ENCODE data around the gene UQCR10. TPM values are rescaled to one million over a fixed set of nuclear protein-coding genes. Genes with fewer than 3 reads are reported as not detected.

The UQCR10 gene
- total and polyA plus RNA-seq, 2 experiments from 2014 or later = 78.0 to 535 TPM

- TF ChIP-seq, protein P1, sequence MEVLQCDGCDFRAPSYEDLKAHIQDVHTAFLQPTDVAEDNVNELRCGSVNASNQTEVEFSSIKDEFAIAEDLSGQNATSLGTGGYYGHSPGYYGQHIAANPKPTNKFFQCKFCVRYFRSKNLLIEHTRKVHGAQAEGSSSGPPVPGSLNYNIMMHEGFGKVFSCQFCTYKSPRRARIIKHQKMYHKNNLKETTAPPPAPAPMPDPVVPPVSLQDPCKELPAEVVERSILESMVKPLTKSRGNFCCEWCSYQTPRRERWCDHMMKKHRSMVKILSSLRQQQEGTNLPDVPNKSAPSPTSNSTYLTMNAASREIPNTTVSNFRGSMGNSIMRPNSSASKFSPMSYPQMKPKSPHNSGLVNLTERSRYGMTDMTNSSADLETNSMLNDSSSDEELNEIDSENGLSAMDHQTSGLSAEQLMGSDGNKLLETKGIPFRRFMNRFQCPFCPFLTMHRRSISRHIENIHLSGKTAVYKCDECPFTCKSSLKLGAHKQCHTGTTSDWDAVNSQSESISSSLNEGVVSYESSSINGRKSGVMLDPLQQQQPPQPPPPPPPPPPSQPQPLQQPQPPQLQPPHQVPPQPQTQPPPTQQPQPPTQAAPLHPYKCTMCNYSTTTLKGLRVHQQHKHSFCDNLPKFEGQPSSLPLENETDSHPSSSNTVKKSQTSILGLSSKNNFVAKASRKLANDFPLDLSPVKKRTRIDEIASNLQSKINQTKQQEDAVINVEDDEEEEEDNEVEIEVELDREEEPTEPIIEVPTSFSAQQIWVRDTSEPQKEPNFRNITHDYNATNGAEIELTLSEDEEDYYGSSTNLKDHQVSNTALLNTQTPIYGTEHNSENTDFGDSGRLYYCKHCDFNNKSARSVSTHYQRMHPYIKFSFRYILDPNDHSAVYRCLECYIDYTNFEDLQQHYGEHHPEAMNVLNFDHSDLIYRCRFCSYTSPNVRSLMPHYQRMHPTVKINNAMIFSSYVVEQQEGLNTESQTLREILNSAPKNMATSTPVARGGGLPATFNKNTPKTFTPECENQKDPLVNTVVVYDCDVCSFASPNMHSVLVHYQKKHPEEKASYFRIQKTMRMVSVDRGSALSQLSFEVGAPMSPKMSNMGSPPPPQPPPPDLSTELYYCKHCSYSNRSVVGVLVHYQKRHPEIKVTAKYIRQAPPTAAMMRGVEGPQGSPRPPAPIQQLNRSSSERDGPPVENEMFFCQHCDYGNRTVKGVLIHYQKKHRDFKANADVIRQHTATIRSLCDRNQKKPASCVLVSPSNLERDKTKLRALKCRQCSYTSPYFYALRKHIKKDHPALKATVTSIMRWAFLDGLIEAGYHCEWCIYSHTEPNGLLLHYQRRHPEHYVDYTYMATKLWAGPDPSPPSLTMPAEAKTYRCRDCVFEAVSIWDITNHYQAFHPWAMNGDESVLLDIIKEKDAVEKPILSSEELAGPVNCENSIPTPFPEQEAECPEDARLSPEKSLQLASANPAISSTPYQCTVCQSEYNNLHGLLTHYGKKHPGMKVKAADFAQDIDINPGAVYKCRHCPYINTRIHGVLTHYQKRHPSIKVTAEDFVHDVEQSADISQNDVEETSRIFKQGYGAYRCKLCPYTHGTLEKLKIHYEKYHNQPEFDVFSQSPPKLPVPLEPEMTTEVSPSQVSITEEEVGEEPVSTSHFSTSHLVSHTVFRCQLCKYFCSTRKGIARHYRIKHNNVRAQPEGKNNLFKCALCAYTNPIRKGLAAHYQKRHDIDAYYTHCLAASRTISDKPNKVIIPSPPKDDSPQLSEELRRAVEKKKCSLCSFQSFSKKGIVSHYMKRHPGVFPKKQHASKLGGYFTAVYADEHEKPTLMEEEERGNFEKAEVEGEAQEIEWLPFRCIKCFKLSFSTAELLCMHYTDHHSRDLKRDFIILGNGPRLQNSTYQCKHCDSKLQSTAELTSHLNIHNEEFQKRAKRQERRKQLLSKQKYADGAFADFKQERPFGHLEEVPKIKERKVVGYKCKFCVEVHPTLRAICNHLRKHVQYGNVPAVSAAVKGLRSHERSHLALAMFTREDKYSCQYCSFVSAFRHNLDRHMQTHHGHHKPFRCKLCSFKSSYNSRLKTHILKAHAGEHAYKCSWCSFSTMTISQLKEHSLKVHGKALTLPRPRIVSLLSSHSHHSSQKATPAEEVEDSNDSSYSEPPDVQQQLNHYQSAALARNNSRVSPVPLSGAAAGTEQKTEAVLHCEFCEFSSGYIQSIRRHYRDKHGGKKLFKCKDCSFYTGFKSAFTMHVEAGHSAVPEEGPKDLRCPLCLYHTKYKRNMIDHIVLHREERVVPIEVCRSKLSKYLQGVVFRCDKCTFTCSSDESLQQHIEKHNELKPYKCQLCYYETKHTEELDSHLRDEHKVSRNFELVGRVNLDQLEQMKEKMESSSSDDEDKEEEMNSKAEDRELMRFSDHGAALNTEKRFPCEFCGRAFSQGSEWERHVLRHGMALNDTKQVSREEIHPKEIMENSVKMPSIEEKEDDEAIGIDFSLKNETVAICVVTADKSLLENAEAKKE (CRISPR knock-in tag; IDR thresholded peaks at IDR 0.05) = no peak
- TF ChIP-seq ETS1 (IDR thresholded peaks at IDR 0.05) = no peak
Measured at GRCh38 chr22:29819501-29819900, 52.3 kb downstream of the UQCR10 start (continued).

Small RNA genes lying within 50 kb of the gene (small RNA-seq; reads per million reads assigned to genes)
- gene RF00019 (ENCODE audit: low replicate concordance) = not detected

Other genes with a start within 250 kb of the UQCR10 start
- gene THOC5, start 213.6 kb upstream of the UQCR10 start, total RNA-seq (2014; rRNA removed; shearing (Covaris generic)) = 50.3 and 53.4 TPM in 2 replicates
- 24.3 and 24.6 TPM in 2 replicates for gene THOC5, start 213.6 kb upstream of the UQCR10 start, polyA plus RNA-seq (2016; fragmentation: Nextera tagmentation; extraction: Ambion mirVana)
- gene NIPSNAP1, start 186.3 kb upstream of the UQCR10 start, total RNA-seq (2014; rRNA removed; shearing (Covaris generic)) = 136 and 154 TPM in 2 replicates
- gene NIPSNAP1, start 186.3 kb upstream of the UQCR10 start, polyA plus RNA-seq (2016; fragmentation: Nextera tagmentation; extraction: Ambion mirVana) = 72.0 and 80.3 TPM in 2 replicates
- 50.6 and 54.5 TPM in 2 replicates for gene NF2, start 163.7 kb upstream of the UQCR10 start, total RNA-seq (2014; rRNA removed; shearing (Covaris generic))
- 14.4 and 15.0 TPM in 2 replicates for gene NF2, start 163.7 kb upstream of the UQCR10 start, polyA plus RNA-seq (2016; fragmentation: Nextera tagmentation; extraction: Ambion mirVana)
- gene CABP7, start 47.4 kb upstream of the UQCR10 start, total RNA-seq (2014; rRNA removed; shearing (Covaris generic)) = 0.24 and 0.35 TPM in 2 replicates
- gene CABP7, start 47.4 kb upstream of the UQCR10 start, polyA plus RNA-seq (2016; fragmentation: Nextera tagmentation; extraction: Ambion mirVana) = 0.06 and 0.23 TPM in 2 replicates
- 12.2 and 14.6 TPM in 2 replicates for gene ZMAT5, start 362 bp upstream of the UQCR10 start, total RNA-seq (2014; rRNA removed; shearing (Covaris generic))
- gene ZMAT5, start 362 bp upstream of the UQCR10 start, polyA plus RNA-seq (2016; fragmentation: Nextera tagmentation; extraction: Ambion mirVana) = 25.1 and 25.4 TPM in 2 replicates
- 30.5 and 32.4 TPM in 2 replicates for gene ASCC2, start 70.9 kb downstream of the UQCR10 start, total RNA-seq (2014; rRNA removed; shearing (Covaris generic))
- gene ASCC2, start 70.9 kb downstream of the UQCR10 start, polyA plus RNA-seq (2016; fragmentation: Nextera tagmentation; extraction: Ambion mirVana) = 31.3 and 34.6 TPM in 2 replicates
- gene MTMR3, start 115.8 kb downstream of the UQCR10 start, total RNA-seq (2014; rRNA removed; shearing (Covaris generic)) = 25.8 and 27.4 TPM in 2 replicates
- gene MTMR3, start 115.8 kb downstream of the UQCR10 start, polyA plus RNA-seq (2016; fragmentation: Nextera tagmentation; extraction: Ambion mirVana) = 4.4 and 5.2 TPM in 2 replicates